COLO829 (cell line): ENCODE measurements around the gene CKAP2L.

Source experiments
- DNase-seq: peaks from one replicate; pipeline ENCODE4 v3.0.0; 2012; ENCODE audit warnings: low spot score

Gene CKAP2L

DNA sequence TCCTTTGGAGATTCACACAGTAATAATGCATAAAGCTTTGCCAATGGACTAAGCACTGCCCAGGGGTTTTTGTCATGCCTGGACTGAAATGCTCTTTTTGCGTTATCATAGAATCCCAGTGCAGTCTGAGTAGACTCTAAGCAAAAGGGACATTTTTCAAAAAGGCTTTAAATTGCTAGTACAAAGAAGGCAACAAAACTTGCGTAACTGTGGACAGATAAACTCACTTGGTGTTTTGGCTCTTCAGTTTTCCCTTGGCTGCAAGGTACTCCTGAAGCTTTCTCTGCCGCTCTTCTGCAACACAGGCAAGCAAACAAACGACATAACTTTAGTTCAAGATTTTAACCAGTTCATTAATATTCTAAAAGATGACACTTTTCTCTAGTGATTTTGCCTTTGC is 2.1 kb downstream of the CKAP2L start:
- DNase-seq = no peak

- DNase-seq = no peak
Observed at GRCh38 chr2:112760149-112760548, 4.3 kb downstream of the CKAP2L start.

DNA sequence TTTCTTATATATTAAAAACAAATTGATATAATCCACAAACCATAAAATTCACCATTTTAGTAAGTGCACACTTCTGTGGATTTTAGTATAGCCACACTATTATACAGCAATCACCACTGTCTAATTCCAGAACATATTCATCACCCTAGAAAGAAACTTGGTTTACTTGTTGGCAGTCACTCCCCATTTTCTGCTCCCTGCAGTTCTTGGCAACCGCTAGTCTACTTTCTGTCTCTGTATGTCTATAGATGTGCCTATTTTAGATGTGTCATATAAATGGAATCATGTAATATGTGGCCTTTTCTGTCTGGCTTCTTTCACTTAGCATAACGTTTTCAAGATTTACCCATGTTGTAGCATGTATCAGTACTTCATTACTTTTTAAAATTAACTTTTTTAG is 5.7 kb downstream of the CKAP2L start:
- no peak for DNase-seq

DNA sequence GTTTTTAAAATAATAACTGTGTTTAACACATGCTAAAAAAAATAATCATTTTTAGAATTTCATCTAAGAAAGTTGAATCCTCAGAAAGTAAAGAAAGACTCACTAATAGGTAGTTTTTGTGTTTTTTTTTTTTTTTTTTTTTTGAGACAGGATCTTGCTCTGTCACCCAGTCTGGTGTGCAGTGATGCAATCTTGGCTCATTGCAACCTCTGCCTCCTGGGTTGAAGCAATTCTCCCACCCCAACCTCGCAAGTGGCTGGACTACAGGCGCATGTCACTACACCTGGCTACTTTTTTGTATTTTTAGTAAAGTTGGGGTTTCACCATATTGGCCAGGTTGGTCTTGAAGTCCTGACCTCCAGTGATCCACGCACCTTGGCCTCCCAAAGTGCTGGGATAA is 7.1 kb downstream of the CKAP2L start:
- DNase-seq = no peak

GRCh38 chr2:112756207-112756606 is 8.2 kb downstream of the CKAP2L start:
- no peak for DNase-seq

- DNase-seq = no peak
Observed at GRCh38 chr2:112755444-112755843, 9.0 kb downstream of the CKAP2L start.

DNA sequence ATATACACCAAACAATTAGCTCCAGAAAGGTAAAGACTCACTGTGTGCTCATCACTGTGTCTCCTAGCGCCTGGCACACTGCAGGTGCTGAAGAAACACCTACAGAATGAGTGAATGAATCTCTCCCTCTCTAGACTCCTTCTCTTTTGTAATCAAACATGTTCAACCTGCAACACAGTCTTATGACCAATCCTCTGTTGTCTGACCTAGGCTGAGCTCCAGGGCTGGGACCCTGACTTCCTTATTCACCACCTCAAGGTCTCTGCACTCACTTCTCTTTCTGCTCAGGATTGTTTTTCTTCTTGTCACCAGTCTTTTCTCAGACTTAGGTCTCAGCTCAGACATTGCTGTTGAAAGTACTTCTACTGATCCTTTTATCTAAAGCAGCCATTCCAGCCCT is 9.8 kb downstream of the CKAP2L start:
- no peak for DNase-seq

DNA sequence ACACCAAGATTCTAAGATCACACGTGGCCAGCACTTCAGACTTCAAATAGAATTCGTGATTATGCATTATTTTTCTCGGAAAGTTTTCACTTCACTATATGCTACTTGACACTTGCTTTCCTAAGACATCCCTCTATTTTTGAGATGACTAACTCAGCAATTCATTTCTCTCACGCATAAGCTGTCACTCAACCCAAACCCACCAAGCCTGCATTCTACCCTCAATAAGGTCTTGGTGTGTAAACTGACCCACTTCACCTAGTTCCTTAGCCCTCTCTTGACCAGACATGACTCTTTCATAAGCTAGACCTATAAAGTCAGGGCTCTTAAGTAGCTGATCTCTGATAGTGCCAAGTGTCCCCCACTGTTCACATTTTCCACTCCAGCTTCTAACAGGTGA is 11.7 kb downstream of the CKAP2L start:
- no peak for DNase-seq

DNA sequence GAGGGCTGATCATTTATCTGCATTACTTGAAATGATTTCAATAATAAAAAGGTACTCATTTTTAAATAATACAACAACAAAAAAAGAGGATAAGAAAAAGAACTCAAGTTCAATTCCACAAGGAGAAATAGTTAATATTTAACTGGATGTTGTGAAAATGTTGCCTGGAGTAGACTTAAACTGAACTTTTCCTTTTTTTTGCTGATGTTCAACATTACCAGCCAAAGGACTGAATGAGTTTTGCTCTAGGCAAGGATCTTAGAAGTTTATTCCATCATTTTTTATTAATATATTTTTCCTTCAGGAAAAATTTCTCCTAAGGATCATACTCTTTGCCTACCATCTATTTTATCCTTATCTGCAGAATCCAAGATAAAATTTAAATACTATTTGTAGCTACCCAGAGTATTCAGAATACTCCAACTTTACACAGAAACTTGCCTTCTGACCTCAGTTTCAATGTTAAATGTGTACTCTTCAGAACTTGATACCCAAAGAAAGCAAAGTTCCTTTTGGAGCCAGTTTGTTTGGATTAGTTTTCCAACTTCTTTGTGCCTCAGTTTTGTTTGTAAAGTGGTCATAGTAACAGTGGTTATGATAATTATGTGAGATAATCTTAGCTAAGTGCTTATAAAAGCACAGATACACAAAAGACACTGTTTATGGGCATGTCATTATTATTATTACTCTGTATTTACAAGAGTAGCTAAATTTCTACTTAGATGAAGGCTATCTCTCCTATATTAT is 12.8 kb downstream of the CKAP2L start:
- no peak for DNase-seq

GRCh38 chr2:112750560-112750843 is 13.9 kb downstream of the CKAP2L start:
- no peak for DNase-seq

DNA sequence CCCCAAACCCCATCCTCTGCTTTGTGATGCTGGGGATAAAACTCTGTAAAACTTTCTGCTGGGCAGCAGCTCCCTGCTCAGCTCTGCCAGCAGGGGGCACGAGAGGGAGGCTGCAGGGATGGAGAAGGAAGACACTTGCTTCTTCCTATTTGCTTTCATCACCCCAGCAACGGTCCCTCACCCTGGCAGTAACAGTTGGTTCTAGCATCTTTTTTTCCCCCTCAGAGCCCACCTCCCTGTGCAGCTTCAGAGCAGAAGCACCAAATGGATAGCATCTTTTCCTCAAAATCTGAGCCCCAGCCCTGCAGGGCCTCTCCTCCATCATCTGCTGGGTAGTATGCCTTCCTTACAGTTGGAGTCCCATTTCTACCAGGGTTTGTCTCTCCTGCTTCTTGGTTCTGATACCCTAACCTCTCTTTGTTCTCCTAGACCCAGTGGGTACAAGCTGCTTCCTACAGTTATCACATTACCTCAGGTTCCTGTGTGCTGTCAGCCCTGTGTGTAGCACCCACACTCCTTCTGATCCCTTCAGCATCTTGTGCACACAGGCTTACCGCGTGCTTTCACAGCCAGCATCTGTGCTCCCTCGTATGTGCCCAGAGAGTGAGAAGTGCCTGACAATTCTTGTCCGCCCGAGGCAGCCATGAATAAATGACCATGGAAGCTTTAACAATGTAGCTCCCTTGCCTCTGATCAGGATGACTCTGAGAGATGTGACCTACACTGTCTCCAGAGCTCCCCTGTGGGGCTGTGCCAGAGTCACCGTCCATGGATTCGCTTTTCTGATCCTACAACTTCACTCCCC is 14.5 kb downstream of the CKAP2L start:
- DNase-seq = peak; percentile 83

- no peak for DNase-seq
Observed at GRCh38 chr2:112740527-112740926, 23.9 kb downstream of the CKAP2L start.

GRCh38 chr2:112737542-112738232 is 26.7 kb downstream of the CKAP2L start:
- no peak for DNase-seq

DNA sequence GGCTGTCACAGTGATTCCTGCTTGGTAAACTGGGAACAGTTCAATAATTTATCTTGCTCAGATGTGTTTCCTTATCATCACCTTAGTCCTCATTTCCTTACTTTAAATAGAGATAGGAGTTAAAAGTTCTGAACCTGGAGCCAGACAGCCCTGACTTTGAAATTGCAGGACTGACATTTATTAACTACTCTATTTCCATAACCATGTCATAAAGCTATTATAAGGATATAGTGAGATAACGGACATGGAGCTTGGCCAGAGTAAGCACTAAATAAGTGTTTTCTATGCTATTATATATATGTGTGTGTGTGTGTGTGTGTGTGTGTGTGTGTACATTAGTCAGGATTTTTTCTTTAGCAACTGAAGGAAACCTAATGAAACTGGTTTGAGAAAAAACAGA is 30.5 kb downstream of the CKAP2L start:
- no peak for DNase-seq

DNA sequence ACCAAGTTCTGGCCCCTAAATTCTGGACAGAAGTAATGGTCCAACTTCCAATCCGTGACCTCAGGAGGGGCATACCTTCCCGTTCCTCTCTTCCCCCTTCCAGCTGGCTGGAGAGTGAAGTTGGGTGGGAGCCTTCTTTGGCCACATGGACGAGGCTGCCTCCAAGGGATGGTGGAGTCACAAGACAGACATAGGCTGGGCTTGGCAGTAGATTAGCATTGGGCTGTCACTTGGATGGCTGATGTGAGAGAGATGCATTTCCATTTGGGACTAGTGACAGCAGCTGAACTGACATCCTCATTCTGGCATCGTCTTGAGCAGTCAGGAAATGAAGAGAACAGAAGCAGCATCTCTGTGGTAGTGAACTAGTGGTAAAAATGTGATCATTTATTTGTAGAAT is 31.0 kb downstream of the CKAP2L start:
- no peak for DNase-seq

GRCh38 chr2:112731479-112731878 is 32.9 kb downstream of the CKAP2L start:
- DNase-seq = no peak

DNA sequence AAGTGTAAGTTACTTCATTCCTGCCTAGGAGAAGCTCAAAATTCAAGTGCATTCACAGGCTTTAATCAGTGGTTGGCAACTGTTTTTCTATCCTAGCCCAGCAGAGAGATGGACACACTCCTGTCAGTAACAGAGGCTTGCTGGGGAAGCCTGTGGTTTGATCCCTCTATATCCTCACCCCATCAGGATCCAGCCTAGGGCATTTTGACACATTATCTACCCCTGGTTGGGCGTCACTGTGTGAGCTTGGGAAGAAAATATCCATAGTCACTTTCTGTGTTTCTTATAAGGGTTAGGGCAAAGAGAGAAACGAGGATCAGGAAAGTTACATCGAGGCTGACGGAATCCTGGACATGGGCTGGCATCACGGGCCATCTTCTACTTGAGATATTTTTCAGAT is 33.6 kb downstream of the CKAP2L start:
- no peak for DNase-seq

GRCh38 chr2:112730216-112730615 is 34.2 kb downstream of the CKAP2L start:
- no peak for DNase-seq

DNA sequence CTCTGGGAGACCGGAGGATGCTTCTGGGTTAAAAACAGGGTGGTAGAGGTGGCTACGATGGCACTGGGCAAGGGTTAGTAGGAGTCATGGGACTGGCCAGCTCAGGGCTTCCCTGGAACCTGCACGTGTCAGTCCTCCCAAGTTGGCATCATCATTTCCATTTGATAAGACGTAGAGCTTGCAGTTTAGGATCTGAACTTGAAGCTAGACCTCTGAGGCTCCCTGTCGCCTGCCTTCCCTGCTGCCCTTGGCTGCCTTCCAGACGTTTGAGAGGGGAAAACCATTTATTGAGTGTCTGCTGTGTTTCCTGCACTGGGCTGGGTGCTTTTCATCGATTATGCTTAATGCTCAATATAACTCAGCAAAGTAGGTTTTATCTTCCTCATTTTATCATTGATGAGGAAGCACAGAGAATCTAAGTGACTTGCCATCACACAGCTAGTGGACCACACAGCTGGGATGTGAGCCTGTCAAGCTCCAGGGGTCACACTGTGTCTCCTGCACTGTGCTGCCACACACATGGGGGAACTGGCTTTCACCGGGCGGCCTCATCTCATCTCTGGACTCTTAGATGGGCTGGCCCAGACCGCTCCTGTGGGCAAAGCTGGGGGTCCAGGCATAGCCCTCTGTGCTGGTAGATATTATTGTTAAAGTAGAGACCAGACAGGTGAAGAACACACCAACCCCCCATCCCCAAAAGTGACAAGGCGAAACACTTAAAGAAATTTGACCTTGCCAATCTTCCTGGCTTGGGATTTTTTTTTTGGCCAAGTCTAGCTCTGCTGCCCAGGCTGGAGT is 35.8 kb downstream of the CKAP2L start:
- no peak for DNase-seq

DNA sequence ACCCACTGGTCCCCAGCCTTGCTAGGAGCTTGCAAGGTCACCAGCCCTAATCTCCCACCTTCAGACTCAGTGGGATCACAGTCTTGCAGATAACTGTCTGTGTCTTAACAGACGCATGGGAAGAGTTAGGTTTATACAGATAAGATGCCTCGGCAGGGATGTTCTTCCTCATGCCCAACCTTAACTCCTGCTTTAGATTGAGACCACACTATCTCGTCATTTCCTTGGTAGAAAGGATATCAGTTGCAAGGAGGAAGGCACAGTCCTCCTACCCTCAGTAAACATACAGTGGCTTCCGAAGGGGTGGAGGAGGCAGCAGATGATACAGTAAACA is 36.4 kb downstream of the CKAP2L start:
- DNase-seq = no peak

GRCh38 chr2:112727276-112728028 is 37.0 kb downstream of the CKAP2L start:
- DNase-seq = no peak
